Measurements from ENCODE around the gene HACL1. TPM values are rescaled to one million over a fixed set of nuclear protein-coding genes. Genes with fewer than 3 reads are reported as not detected.
"Not testable (repeated sequence)": the region's sequence is repeated elsewhere in the genome, so short reads cannot be mapped to it uniquely, and the experiment has no call there.

HACL1 gene
- total RNA-seq, 1 donor: 39.3 TPM

GRCh38 chr3:15532614-15533013 is 68.8 kb downstream of the HACL1 start:
- H3K9me3 ChIP-seq (ENCODE audit: low read depth, low read length); H3K4me3 ChIP-seq (ENCODE audit: low read length); H3K27me3 ChIP-seq (ENCODE audit: insufficient read depth, low read length): not testable (repeated sequence)
- H3K4me1 ChIP-seq (ENCODE audit: insufficient read depth, low read length): peaks cover 37% of the 10 kb centered on the region

GRCh38 chr3:15531346-15531745 is 70.0 kb downstream of the HACL1 start:
- no peak overlapping the region for H3K4me3 ChIP-seq (ENCODE audit: low read length)
- H3K4me1 ChIP-seq (ENCODE audit: insufficient read depth, low read length): peaks cover 31% of the 10 kb centered on the region
- no peaks in the 10 kb centered on the region for H3K9me3 ChIP-seq (ENCODE audit: low read depth, low read length)
- H3K27me3 ChIP-seq (ENCODE audit: insufficient read depth, low read length): no peaks in the 10 kb centered on the region

- Histone ChIP-seq H3K9me3 (ENCODE audit: low read depth, low read length) (no peaks in the 10 kb centered on the region), H3K4me3 (ENCODE audit: low read length) (no peak overlapping the region), H3K27me3 (ENCODE audit: insufficient read depth, low read length) (no peaks in the 10 kb centered on the region), H3K4me1 (ENCODE audit: insufficient read depth, low read length) (peaks cover 19% of the 10 kb centered on the region)
Measured at GRCh38 chr3:15528854-15529537, 72.4 kb downstream of the HACL1 start.

GRCh38 chr3:15527031-15527459 is 74.3 kb downstream of the HACL1 start:
- H3K4me1 ChIP-seq (ENCODE audit: insufficient read depth, low read length): peaks cover 31% of the 10 kb centered on the region
- H3K4me3 ChIP-seq (ENCODE audit: low read length): no peak overlapping the region
- no peaks in the 10 kb centered on the region for H3K27me3 ChIP-seq (ENCODE audit: insufficient read depth, low read length)
- no peaks in the 10 kb centered on the region for H3K9me3 ChIP-seq (ENCODE audit: low read depth, low read length)

GRCh38 chr3:15525790-15526189 is 75.6 kb downstream of the HACL1 start:
- Histone ChIP-seq H3K9me3 (ENCODE audit: low read depth, low read length) (no peaks in the 10 kb centered on the region), H3K4me1 (ENCODE audit: insufficient read depth, low read length) (peaks cover 43% of the 10 kb centered on the region), H3K27me3 (ENCODE audit: insufficient read depth, low read length) (no peaks in the 10 kb centered on the region), H3K4me3 (ENCODE audit: low read length) (no peak overlapping the region)

- H3K4me3 ChIP-seq (ENCODE audit: low read length): no peak overlapping the region
- H3K4me1 ChIP-seq (ENCODE audit: insufficient read depth, low read length): peaks cover 40% of the 10 kb centered on the region
- H3K27me3 ChIP-seq (ENCODE audit: insufficient read depth, low read length): no peaks in the 10 kb centered on the region
- no peaks in the 10 kb centered on the region for H3K9me3 ChIP-seq (ENCODE audit: low read depth, low read length)
Measured at GRCh38 chr3:15523660-15524417, 77.5 kb downstream of the HACL1 start.

- Histone ChIP-seq H3K4me3 (ENCODE audit: low read length) (no peak overlapping the region), H3K27me3 (ENCODE audit: insufficient read depth, low read length) (no peaks in the 10 kb centered on the region), H3K4me1 (ENCODE audit: insufficient read depth, low read length) (peaks cover 41% of the 10 kb centered on the region), H3K9me3 (ENCODE audit: low read depth, low read length) (no peaks in the 10 kb centered on the region)
Measured at GRCh38 chr3:15522016-15522415, 79.4 kb downstream of the HACL1 start.

- Histone ChIP-seq H3K4me3 (ENCODE audit: low read length) (peak within 1 kb of the TSS; percentile 34), H3K27me3 (ENCODE audit: insufficient read depth, low read length) (no peaks in the 10 kb centered on the region), H3K4me1 (ENCODE audit: insufficient read depth, low read length) (peaks cover 44% of the 10 kb centered on the region), H3K9me3 (ENCODE audit: low read depth, low read length) (no peaks in the 10 kb centered on the region)
Measured at GRCh38 chr3:15521573-15521965, 79.8 kb downstream of the HACL1 start, which contains the start of gene COLQ. COLQ (minus strand) TSS chr3:15521706; CDS start chr3:15521625, 81 bp downstream.

- Histone ChIP-seq H3K4me3 (ENCODE audit: low read length) (peak overlapping the region; percentile 34), H3K9me3 (ENCODE audit: low read depth, low read length) (no peaks in the 10 kb centered on the region), H3K4me1 (ENCODE audit: insufficient read depth, low read length) (peaks cover 44% of the 10 kb centered on the region), H3K27me3 (ENCODE audit: insufficient read depth, low read length) (no peaks in the 10 kb centered on the region)
Measured at GRCh38 chr3:15520804-15521572, 80.4 kb downstream of the HACL1 start.

GRCh38 chr3:15520185-15520584 is 81.2 kb downstream of the HACL1 start:
- Histone ChIP-seq H3K4me3 (ENCODE audit: low read length) (no peak overlapping the region), H3K4me1 (ENCODE audit: insufficient read depth, low read length) (peaks cover 44% of the 10 kb centered on the region), H3K9me3 (ENCODE audit: low read depth, low read length) (no peaks in the 10 kb centered on the region), H3K27me3 (ENCODE audit: insufficient read depth, low read length) (no peaks in the 10 kb centered on the region)

- peaks cover 44% of the 10 kb centered on the region for H3K4me1 ChIP-seq (ENCODE audit: insufficient read depth, low read length)
- H3K4me3 ChIP-seq (ENCODE audit: low read length): no peak overlapping the region
- no peaks in the 10 kb centered on the region for H3K9me3 ChIP-seq (ENCODE audit: low read depth, low read length)
- H3K27me3 ChIP-seq (ENCODE audit: insufficient read depth, low read length): no peaks in the 10 kb centered on the region
Measured at GRCh38 chr3:15519096-15519495, 82.3 kb downstream of the HACL1 start.

- Histone ChIP-seq H3K4me3 (ENCODE audit: low read length) (no peak overlapping the region), H3K27me3 (ENCODE audit: insufficient read depth, low read length) (no peaks in the 10 kb centered on the region), H3K4me1 (ENCODE audit: insufficient read depth, low read length) (peaks cover 10% of the 10 kb centered on the region), H3K9me3 (ENCODE audit: low read depth, low read length) (no peaks in the 10 kb centered on the region)
Measured at GRCh38 chr3:15514663-15515340, 86.6 kb downstream of the HACL1 start.

- Histone ChIP-seq H3K9me3 (ENCODE audit: low read depth, low read length) (no peaks in the 10 kb centered on the region), H3K27me3 (ENCODE audit: insufficient read depth, low read length) (no peaks in the 10 kb centered on the region), H3K4me3 (ENCODE audit: low read length) (no peak overlapping the region), H3K4me1 (ENCODE audit: insufficient read depth, low read length) (peaks cover 9% of the 10 kb centered on the region)
Measured at GRCh38 chr3:15513810-15514662, 87.3 kb downstream of the HACL1 start.

- Histone ChIP-seq H3K9me3 (ENCODE audit: low read depth, low read length) (no peaks in the 10 kb centered on the region), H3K4me1 (ENCODE audit: insufficient read depth, low read length) (peaks cover 9% of the 10 kb centered on the region), H3K4me3 (ENCODE audit: low read length) (no peak overlapping the region), H3K27me3 (ENCODE audit: insufficient read depth, low read length) (no peaks in the 10 kb centered on the region)
Measured at GRCh38 chr3:15513116-15513515, 88.3 kb downstream of the HACL1 start.

Measured in mononuclear cell (primary cell).